ENCODE data around the gene ORC6.

Gene ORC6

GRCh38 chr16:46700048-46700447 is 10.6 kb downstream of the ORC6 start:
- DNase-seq (ENCODE audit: low read depth in 3 of 3, low spot score in 1 of 3) = no peak

DNA sequence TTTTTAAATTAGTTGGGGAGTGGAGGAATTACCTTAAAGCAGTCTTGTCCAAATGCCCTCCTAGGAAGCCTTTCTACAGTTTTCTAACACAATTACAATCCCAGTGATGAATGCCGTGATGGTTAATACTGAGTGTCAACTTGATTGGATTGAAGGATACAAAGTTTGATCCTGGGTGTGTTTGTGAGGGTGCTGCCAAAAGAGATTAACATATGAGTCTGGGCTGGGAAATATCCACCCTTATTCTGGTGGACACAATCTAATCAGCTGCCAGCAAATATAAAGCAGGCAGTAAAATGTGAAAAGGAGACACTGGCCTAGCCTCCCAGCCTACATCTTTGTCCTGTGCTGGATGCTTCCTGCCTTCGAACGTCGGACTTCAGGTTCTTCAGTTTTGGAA is 12.2 kb downstream of the ORC6 start:
- DNase-seq (ENCODE audit: low read depth in 3 of 3, low spot score in 1 of 3) = no peak

- DNase-seq (ENCODE audit: low read depth in 3 of 3, low spot score in 1 of 3) = no peak
These were observed 12.6 kb downstream of the ORC6 start for GRCh38 chr16:46702030-46702429.

DNA sequence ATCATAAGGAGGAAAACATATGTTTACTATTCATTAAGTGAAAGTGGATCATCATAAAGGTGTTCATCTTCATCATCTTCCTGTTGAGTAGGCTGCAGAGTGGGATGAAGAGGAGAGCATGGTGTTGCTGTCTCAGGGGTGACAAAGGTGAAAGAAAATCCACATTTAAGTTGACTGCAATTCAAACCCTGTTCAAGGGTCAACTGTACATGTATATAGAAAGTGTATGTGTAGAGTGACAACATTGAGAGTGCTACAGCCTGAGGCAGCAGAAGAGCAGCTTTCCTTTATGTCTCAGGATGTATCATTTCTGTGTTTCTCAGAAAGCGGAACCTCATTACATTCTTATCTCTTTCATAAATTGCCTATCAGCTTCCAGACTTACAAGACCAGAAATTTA is 17.2 kb downstream of the ORC6 start:
- no peak for DNase-seq (ENCODE audit: low read depth in 3 of 3, low spot score in 1 of 3)

DNA sequence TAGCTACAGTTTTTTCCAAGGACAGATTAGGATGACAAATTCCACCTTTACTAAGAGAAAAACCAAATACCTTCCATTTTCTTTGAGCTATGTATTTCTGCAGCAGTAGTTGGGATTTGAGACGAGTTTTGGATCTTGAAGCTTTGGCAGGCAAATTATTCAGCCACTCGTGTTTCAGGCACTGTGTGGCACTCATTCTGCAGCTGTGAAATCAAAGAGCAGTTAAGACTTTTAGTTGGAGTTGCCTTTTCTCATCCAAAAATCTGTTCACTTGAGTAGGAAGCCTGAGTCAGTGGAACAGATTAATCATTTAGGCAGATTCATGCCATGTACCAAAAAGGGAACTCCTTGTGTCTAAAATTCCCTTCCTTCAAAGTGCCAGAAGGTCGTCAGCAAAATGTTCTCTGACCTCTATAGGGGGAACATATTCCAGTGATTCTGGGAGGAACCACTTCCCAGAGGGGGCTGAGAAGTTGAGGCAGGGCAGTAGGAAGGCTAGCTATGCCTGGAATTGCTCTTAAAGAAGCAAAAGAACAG is 20.1 kb downstream of the ORC6 start:
- DNase-seq (ENCODE audit: low read depth in 3 of 3, low spot score in 1 of 3) = no peak

GRCh38 chr16:46711106-46712058 is 21.9 kb downstream of the ORC6 start:
- no peak for DNase-seq (ENCODE audit: low read depth in 3 of 3, low spot score in 1 of 3)

DNA sequence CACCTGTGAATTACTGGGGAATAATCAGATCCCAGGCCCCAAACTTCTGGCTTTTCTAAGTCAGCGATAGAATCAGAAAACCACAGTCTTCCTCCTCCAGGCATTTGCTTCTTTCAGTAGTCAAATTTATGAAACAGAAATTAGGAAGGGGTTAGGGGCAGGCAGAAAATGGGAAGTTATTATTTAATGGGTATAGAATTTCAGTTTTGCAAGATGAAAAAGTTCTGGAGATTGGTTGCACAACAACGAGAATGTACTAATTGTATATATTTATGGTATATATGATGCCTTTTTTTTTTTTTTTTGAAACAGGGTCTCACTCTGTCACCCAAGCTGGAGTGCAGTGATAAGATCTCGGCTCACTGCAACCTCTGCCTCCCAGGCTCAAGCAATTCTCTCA is 23.5 kb downstream of the ORC6 start:
- DNase-seq (ENCODE audit: low read depth in 3 of 3, low spot score in 1 of 3) = no peak

DNA sequence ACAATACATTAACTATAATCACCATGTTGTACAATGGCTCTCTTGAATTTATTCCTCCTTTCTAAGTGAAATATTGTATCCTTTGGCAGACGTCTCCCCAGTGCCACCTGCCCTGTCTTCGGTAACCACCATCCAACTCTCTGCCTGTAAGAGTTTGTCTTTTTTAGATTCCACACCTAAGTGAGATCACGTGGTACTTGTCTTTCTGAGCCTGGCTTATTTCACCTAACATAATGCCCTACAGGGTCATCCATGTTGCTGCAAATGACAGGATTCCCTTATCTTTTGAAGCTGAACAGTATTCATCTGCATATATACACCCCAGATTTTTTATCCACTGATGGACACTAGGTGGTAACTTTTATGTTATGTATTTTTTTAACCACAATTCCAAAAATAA is 24.2 kb downstream of the ORC6 start:
- DNase-seq (ENCODE audit: low read depth in 3 of 3, low spot score in 1 of 3) = no peak

GRCh38 chr16:46714797-46715591 is 25.5 kb downstream of the ORC6 start:
- no peak for DNase-seq (ENCODE audit: low read depth in 3 of 3, low spot score in 1 of 3)

DNA sequence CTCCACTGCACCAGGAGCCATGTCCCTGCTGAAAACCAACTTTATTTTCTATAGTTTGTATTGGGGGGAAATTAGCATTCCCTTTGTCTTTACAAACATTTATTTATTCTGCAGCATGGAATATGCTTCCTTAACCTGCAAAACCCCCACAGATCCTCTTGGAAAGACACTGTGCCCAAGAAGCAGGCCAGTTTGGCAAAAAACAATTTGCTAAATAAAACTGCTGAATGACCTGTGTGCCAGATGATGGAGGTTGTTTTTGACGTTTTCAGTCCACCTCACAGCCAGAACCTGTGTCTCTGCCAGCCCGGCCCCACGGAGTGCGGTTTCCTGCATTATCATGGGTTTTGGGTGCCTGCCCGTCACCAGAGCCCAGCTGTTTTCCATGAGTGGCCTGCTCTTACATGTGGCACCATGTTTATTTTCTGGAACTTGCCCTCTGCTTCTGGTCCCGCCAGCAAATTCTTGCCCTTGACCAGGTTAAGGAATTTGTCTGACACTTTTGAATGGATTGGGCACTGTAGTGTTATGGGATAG is 26.4 kb downstream of the ORC6 start:
- DNase-seq (ENCODE audit: low read depth in 3 of 3, low spot score in 1 of 3) = no peak

- no peak for DNase-seq (ENCODE audit: low read depth in 3 of 3, low spot score in 1 of 3)
These were observed 28.2 kb downstream of the ORC6 start for GRCh38 chr16:46717692-46718091.

DNA sequence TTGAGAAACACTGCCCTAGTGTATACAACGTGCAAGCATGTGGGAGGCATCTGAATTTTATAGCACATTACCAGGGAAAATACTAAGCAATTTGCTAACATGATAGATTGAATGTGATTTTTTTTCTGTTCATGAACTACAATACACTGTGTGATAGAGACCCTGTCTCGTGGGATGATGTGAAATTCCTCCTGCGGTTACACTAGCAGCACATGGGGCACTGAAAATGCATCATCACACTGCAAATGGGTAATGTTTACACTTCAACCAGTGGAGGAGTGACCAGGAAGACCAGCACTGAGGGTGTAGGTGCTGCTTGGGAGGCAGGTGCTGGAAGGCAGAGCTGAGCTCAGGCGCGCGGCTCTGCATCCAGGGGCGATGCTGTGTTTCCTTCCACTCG is 28.8 kb downstream of the ORC6 start:
- DNase-seq (ENCODE audit: low read depth in 3 of 3, low spot score in 1 of 3) = no peak

DNA sequence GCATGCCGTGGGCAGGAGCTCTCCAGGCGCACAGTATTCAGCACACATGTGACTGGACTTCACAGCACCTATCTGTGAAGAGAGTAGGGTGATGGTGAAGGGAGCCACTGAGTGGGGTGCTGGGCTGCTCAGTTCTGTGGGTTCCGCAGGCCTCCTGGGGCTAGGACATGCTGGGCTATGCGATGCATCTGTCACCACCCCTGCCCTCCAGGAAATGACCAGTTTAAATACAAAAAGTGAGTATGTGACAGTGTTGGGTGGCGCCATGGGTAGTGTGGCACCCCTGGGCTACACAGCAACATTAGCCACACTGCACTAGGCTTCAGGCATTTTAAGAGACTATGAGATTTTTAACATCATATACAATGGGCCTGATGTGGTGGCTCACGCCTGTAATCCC is 30.1 kb downstream of the ORC6 start:
- no peak for DNase-seq (ENCODE audit: low read depth in 3 of 3, low spot score in 1 of 3)

- no peak for DNase-seq (ENCODE audit: low read depth in 3 of 3, low spot score in 1 of 3)
These were observed 31.2 kb downstream of the ORC6 start for GRCh38 chr16:46720619-46721018.

- DNase-seq (ENCODE audit: low read depth in 3 of 3, low spot score in 1 of 3) = no peak
These were observed 32.4 kb downstream of the ORC6 start for GRCh38 chr16:46721885-46722284.

DNA sequence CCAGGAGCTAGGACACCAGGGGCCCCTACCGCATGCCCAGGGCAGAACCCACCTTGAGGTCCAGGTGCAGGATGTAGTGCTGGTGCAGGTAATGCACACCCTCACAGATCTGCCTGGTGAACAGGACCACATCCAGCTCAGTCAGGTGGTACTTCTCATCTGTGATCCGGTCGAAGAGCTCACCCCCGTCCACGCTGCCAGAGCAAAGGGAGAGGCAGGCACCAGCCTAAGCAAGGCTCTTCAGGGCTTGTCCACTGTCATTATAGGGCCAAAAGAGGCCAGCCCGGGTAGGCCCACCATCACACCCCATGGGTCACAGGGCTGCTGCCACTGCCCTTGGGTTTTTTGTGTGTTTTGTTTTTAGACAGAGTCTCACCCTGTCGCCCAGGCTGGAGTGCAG is 37.7 kb downstream of the ORC6 start:
- DNase-seq (ENCODE audit: low read depth in 3 of 3, low spot score in 1 of 3) = no peak

DNA sequence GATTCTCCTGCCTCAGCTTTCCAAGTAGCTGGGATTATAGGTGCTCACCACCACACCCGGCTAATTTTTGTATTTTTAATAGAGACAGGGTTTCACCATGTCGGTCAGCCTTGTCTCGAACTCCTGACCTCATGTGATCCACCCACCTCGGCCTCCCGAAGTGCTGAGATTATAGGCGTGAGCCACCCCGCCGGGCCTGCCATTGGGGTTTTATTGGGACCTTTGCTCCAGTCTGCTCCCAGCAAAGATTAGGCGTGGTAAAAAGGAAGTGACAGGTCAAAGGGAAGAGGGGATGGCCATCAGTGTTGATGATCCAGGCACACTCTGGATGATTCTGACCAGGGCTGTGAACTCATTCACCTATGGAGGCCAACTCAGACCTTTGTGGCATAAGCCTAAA is 38.2 kb downstream of the ORC6 start:
- DNase-seq (ENCODE audit: low read depth in 3 of 3, low spot score in 1 of 3) = no peak

DNA sequence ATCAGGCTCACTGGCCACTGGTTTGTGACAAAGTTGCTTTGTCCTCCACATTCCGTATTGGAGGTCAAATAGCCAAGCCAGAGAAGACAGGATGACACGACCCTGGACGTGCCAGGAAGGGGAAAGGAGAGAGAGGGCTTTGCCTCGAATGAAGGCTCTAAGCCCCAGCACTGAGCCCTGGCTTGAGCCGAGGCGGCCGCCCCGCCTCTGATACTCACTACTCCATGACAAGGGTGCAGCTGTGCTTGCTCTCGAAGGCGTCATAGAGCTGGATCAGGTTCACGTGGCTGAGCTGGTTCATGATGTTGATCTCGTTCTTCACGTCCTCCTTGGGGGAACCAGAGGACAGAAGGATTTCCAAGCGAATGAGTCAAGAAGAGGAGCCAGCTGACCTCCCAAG is 39.3 kb downstream of the ORC6 start:
- DNase-seq (ENCODE audit: low read depth in 3 of 3, low spot score in 1 of 3) = no peak

- DNase-seq (ENCODE audit: low read depth in 3 of 3, low spot score in 1 of 3) = no peak
These were observed 40.0 kb downstream of the ORC6 start for GRCh38 chr16:46729326-46729995.

- no peak for DNase-seq (ENCODE audit: low read depth in 3 of 3, low spot score in 1 of 3)
These were observed 40.7 kb downstream of the ORC6 start for GRCh38 chr16:46730126-46730525.

Measured in stimulated activated CD4-positive, alpha-beta T cell treated with anti-CD3 and anti-CD28 coated beads, TNF-alpha, amount 100 ng/mL, for 1 hour (primary cell).